GM18868 (cell line): ENCODE measurements around the gene PAPSS1.

Experiments used
- ATAC-seq: cut with Tn5 transposase; IDR thresholded peaks from one replicate; pipeline ENCODE4 v1.9.1; 2021; ENCODE audit warnings: mild to moderate bottlenecking, moderate library complexity; ENCODE audit not compliant: unreplicated experiment

The PAPSS1 gene

DNA sequence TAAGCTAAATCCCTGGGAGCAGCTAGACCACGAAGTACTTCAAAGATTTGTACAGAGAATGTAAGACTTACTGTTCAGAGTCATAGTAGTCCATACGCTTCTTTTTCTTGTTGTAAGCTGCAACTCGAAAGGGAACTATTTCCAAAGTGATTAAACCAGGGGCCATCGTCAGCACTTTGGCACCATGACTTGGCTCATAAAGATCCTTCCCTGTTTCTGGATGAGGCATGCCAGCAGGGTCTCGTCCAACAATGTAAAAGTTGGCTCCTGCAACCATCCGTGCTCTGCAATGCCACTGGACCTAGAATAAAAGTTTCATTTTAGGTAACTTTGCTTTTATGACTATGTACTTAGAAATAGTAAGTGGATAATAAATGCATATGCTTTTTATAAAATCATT lies 88.5 kb downstream of the PAPSS1 start:
- ATAC-seq, result no peak

- ATAC-seq, result no peak
Measured at GRCh38 chr4:107630185-107630705, 89.8 kb downstream of the PAPSS1 start.

DNA sequence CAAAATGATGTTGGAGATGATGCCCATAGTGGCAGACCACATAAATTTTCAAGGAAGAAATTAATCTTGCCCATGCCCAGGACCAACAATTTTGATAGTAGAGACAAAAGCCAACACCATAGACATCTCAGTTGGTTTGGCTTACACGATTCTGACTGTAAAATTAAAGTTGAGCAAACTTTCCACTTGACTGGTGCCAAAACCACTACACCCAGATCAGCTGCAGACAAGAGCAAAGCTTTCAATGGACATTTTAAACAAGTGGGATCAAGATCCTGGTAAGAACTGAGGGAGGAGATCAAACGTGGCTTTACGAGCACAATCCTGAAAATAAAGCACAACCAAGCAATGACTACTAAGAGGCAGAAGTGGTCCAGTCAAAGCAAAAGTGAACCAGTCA lies 90.7 kb downstream of the PAPSS1 start:
- ATAC-seq, result no peak

GRCh38 chr4:107625391-107625902 lies 94.6 kb downstream of the PAPSS1 start:
- no peak for ATAC-seq

DNA sequence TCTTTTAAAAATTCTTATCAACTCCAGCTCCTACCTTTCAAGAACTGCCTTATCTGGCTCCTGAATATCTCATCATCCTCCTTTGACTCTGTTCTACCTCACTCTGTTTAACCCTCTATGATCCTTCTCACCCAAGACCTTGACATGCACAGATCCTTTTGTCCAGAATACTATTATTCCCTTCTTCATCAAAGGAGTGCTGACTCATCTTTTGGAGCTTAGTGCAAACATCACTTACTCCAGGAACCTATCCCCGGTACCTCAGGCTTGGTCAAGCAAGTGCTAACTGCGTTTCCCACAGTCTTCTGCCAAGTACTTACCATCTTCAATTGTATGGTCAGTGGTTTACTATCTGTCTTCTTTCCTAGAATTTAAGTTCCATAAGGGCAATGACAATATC lies 96.0 kb downstream of the PAPSS1 start:
- ATAC-seq, result no peak

GRCh38 chr4:107622006-107622405 lies 98.0 kb downstream of the PAPSS1 start:
- no peak for ATAC-seq

DNA sequence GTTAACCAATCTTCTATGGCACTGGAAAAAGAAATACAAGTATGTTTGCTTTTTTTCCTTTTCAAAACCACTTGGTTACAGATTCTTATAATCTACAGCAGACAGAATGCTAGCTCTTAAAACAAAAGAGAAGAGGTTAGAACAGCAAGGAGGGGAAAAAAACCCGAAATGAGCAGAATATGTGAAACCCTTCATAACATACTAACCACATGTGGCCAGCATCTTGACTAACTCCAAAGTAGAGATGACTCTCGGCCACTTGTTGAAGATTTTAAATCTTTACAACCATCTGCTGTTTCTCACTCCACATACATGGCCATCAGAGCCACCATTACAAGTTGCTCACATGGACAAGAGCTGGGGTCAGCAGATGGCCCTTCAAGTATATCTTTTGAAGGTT lies 100.3 kb downstream of the PAPSS1 start:
- no peak for ATAC-seq

DNA sequence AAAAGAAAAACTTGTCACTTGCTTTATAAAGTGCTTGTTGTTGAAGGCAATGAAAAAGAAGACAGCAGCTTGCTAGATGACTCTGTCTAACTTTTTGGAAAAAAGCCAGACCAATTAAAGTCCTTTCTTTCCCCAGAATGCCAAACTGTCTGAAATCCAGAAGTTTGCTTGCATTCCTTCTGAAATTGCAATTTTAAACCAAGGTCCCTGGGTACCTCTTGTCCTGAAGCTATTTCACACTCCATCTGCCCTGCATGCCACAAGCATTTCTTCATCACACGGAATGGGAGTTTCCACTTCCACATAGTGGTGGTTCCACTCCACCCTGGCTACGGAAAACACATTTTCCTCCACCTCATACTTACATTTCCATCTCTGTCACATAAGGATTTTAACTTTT lies 101.0 kb downstream of the PAPSS1 start:
- ATAC-seq, result no peak

DNA sequence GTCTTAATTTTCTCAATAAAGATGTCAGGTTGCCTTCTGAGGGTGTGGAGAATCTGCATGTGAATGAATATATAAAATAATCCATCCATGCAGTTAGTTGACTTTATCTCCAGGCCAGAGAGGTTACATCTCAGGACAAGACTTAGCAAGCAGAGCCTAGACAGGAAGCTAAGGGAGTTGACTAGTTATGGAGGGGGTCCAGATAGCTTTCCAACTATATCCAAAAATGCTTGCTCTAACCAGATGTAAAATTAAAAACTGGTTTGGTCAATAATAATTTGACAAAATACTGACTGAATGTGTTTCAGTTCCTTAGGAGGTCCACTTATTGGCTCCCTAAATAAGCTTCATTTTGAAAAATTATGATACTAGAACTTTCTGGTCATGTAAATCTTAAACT lies 101.4 kb downstream of the PAPSS1 start:
- no peak for ATAC-seq

GRCh38 chr4:107616838-107617389 lies 103.1 kb downstream of the PAPSS1 start:
- no peak for ATAC-seq

- ATAC-seq, result no peak
Measured at GRCh38 chr4:107615809-107616208, 104.2 kb downstream of the PAPSS1 start.

GRCh38 chr4:107603430-107603829 lies 116.6 kb downstream of the PAPSS1 start:
- ATAC-seq, result no peak

- ATAC-seq, result no peak
Measured at GRCh38 chr4:107600983-107601382, 119.1 kb downstream of the PAPSS1 start.

DNA sequence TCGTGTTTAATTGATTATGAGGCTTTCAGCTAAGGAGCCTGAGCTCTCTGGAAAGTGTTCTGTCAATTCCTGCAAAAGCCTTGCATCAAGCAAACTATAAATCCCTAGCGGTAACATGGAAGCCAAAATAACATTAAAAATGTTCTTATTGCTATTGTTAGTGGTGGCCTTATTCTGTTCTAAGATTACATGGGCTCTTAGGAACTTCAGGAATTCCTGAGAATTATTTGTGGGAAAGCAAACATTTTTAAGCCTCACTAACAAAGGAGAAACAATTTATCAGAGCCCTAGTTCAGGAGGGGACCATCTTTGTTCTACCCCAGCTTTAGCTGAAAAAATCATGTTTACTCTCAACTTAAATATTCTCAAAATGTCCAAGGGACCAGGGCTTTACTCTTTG lies 119.6 kb downstream of the PAPSS1 start:
- ATAC-seq, result no peak

DNA sequence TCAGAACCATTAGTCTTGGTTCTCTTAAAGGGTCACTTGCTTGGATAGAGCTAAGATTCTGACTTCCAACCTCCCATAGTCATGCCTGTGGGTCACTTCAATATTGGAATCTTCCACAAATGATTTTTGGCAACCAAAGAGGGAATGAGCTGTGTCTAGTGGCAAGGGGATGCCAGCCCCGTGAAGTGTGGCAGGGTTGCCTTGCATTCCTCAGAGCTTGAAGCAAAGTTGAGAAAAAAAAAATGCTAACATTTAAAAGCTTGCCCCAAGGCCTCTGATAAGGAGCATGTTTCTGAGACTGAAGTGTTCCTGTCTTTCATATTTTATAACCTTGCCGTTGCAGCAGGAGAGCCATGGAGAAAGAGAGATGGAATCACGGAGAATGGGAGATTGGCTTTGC lies 120.2 kb downstream of the PAPSS1 start:
- no peak for ATAC-seq

DNA sequence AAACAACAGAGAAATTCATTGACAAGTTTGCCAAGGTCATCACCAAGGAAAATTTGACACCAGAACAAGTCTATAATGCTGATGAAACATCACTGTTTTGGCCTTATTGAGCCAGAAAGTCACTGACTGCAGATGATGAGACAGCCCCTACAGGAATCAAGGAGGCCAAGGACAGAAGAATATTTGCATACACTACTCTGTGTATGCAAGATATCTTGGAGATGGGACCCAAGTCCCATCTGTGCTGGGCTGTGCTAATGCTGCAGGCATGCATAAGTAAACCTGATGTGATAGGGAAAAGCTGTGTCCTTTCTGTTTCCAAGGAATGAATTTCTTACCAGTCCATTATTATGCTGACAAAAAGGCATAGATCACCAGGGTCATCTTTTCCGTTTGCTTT lies 126.8 kb downstream of the PAPSS1 start:
- no peak for ATAC-seq

DNA sequence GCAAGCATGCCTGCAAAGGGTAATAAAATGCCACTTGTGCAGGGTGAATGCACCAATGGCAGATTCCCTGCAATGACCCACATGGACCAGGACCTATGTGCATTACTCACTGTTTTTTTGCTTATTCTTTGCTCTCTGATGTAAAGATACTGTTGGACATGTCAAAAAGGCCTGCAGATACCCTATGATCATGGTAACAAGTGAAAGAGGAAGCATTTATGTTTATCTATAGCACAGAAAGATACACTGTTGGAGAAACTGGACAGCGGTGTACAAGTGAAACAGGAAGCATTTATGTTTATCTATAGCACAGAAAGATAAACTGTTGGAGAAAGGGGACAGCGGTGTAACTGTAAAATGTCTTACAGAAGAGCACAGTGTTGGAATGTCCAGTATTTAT lies 127.5 kb downstream of the PAPSS1 start:
- peak; percentile 93 for ATAC-seq

GRCh38 chr4:107589269-107589668 lies 130.8 kb downstream of the PAPSS1 start:
- ATAC-seq, result no peak

- no peak for ATAC-seq
Measured at GRCh38 chr4:107586371-107586770, 133.7 kb downstream of the PAPSS1 start.

DNA sequence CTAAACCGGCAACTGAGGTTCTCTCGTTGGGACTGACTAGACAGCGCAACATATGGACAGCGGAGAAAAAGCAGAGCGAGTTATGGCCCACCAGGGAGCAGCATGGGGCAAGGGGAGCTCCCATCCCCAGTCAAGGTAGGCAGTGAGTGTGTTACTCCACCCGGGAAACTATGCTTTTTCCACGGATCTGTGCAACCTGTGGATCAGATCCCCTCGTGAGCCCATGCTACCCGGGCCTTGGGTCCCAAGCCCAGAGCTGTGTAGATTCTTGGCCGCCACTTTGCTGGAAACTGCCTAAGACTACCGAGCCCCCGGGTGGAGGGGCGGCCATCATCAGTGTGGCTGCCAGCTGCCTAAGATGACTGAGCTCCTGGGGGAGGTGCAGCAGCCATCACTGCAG lies 140.9 kb downstream of the PAPSS1 start:
- no peak for ATAC-seq

DNA sequence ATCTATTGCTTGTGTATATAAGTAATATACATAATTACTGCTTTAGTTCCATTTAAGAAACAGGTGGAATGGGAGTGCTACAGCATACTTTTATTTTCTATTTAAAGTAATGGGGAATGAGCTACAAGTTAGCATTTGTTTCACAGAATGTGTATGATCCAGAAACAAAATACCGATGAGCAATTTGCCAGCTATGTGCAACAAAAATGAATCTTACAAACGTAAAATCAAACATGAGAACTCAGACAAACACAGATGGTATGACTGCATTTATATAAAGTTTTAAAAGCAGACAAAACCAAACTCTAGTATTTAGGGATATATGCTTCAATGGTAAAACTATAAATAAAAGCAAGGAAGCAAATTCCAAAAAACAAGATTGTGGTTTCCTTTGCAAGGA lies 141.7 kb downstream of the PAPSS1 start:
- no peak for ATAC-seq

DNA sequence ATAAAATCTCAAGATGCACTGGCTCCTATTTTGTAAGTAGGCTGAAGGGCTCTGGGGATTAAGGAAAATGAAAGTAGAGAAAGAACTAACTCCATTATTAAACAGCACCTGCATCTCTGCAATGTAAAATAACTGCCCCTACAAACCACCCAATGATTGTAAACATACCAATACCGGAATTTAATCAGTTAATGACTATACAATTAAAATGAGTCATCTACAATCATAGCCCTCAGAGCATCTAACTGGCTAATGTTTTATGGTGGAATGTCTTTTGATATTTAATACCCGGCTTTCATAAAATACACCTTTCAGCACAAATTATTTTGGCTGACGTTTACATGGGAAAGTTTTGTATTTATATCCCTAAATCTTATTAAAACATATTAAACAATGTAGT lies 142.3 kb downstream of the PAPSS1 start:
- ATAC-seq, result no peak

GRCh38 chr4:107575243-107575642 lies 144.8 kb downstream of the PAPSS1 start:
- ATAC-seq, result no peak
